M059J (cell line): Measurements from ENCODE around the gene DNAJC7. TPM values are rescaled to one million over a fixed set of nuclear protein-coding genes. Genes with fewer than 3 reads are reported as not detected.
"Not testable (repeated sequence)": the region's sequence is repeated elsewhere in the genome, so short reads cannot be mapped to it uniquely, and the experiment has no call there.

Experiments
- DNase-seq: peaks from one replicate; pipeline ENCODE4 v3.0.0-alpha.2; 2012; ENCODE audit warnings: low read depth
- total RNA-seq: library from RNA; depleted of rRNA; stranded (reverse); fragments of >200 nt; shearing (Covaris generic); gene quantifications from 2 replicates; pipeline ENCODE4 v1.2.3, GENCODE V29; 2014

Gene DNAJC7
- total RNA-seq, 1 experiment from 2014 or later: 66.6 TPM

GRCh38 chr17:42041619-42042018 lies 24.4 kb upstream of the DNAJC7 start:
- DNase-seq: no peak

GRCh38 chr17:42040818-42041217 lies 23.6 kb upstream of the DNAJC7 start:
- no peak for DNase-seq

GRCh38 chr17:42039794-42040763 lies 22.8 kb upstream of the DNAJC7 start:
- no peak for DNase-seq

- no peak for DNase-seq
Observed at GRCh38 chr17:42038221-42038973, 21.2 kb upstream of the DNAJC7 start.

- DNase-seq: no peak
Observed at GRCh38 chr17:42034059-42034458, 16.8 kb upstream of the DNAJC7 start.

GRCh38 chr17:42031584-42031983 lies 14.3 kb upstream of the DNAJC7 start:
- no peak for DNase-seq

- DNase-seq: no peak
Observed at GRCh38 chr17:42028791-42029127, 11.5 kb upstream of the DNAJC7 start.

GRCh38 chr17:42027961-42028790 lies 10.9 kb upstream of the DNAJC7 start:
- DNase-seq: no peak

- no peak for DNase-seq
Observed at GRCh38 chr17:42027590-42027889, 10.3 kb upstream of the DNAJC7 start.

GRCh38 chr17:42026857-42027589 lies 9.8 kb upstream of the DNAJC7 start:
- no peak for DNase-seq

GRCh38 chr17:42025936-42026335 lies 8.7 kb upstream of the DNAJC7 start:
- no peak for DNase-seq

- DNase-seq: no peak
Observed at GRCh38 chr17:42025191-42025579, 7.9 kb upstream of the DNAJC7 start.

- DNase-seq: peak; percentile 27
Observed at GRCh38 chr17:42023524-42024349, 6.5 kb upstream of the DNAJC7 start.

- DNase-seq: not testable (repeated sequence)
Observed at GRCh38 chr17:42020845-42021244, 3.6 kb upstream of the DNAJC7 start.

- DNase-seq: peak; percentile 87
Observed at GRCh38 chr17:42019509-42020404, 2.5 kb upstream of the DNAJC7 start, which contains the start of gene NKIRAS2. Gene NKIRAS2 (plus strand): TSS chr17:42020090. CDS start chr17:42021578, 1,488 bp downstream.

GRCh38 chr17:42018988-42019387 lies 1.7 kb upstream of the DNAJC7 start:
- DNase-seq: no peak

GRCh38 chr17:42018339-42018738 lies 1.1 kb upstream of the DNAJC7 start:
- DNase-seq: no peak

GRCh38 chr17:42017866-42018200 lies 594 bp upstream of the DNAJC7 start:
- DNase-seq: no peak

- no peak for DNase-seq
Observed at GRCh38 chr17:42016411-42016831, 818 bp downstream of the DNAJC7 start.
